ENCODE measurements around the gene TRIM7.
A peak's percentile ranks its signal among the peaks of the same experiment; 100 is the strongest.
"Not testable (repeated sequence)": the region's sequence is repeated elsewhere in the genome, so short reads cannot be mapped to it uniquely, and the experiment has no call there.

TRIM7 gene

GRCh38 chr5:181170237-181170825 lies 34.7 kb downstream of the TRIM7 start:
- no peak for DNase-seq

GRCh38 chr5:181169459-181170236 lies 35.3 kb downstream of the TRIM7 start:
- not testable (repeated sequence) for DNase-seq

DNA sequence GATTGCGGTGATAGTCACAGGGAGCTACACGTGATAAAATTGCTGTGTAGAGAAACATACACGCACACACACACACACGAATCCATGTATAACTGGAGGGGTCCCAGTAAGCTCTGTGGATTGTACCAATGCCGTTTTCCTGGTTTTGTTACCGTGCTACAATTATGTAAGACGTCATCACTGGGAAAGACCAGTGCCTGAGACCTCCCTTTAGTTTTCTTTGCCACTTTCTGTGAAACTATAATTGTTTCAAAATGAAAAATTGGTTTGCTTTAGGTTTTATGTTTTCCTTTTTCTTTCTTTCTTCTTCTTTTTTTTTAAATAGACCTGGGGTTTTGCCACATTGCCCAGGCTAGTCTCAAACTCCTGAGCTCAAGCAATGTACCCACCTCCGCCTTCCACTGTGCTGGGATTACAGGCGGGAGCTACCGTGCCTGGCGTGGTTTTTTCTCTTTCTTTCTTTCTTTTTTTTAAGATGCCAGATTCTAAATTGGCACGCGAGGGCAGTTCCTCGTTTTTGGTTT lies 36.3 kb downstream of the TRIM7 start:
- no peak for DNase-seq

DNA sequence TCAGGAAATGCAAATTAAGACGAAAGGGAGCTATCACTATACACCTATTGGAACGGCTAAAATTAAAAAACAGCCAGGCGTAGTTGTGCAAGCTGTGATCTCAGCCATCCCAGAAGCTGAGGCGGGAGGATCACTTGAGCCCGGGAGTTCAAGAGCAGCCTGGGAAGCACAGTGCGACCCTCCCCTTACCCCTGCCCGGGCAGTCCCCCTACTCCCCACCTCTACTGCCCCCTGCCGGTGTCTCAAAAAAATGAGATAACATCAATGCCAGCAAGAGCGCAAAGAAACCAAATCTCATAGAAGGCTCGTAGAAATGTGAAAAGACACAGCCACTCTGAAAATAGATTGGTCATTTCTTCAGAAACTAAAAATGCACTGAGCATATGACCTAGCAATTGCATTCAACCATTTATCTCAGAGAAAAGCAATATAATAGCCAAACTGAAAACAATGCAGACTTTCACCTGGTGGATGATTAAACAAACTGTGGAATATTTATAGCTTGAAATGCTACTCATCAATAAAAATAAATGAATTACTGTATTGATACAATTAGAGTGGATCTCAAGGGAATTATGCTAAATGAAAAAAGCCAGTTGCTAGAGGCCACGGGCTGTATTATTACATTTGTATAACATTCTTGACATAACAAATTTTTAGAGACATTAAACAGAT lies 37.0 kb downstream of the TRIM7 start:
- DNase-seq = no peak

DNA sequence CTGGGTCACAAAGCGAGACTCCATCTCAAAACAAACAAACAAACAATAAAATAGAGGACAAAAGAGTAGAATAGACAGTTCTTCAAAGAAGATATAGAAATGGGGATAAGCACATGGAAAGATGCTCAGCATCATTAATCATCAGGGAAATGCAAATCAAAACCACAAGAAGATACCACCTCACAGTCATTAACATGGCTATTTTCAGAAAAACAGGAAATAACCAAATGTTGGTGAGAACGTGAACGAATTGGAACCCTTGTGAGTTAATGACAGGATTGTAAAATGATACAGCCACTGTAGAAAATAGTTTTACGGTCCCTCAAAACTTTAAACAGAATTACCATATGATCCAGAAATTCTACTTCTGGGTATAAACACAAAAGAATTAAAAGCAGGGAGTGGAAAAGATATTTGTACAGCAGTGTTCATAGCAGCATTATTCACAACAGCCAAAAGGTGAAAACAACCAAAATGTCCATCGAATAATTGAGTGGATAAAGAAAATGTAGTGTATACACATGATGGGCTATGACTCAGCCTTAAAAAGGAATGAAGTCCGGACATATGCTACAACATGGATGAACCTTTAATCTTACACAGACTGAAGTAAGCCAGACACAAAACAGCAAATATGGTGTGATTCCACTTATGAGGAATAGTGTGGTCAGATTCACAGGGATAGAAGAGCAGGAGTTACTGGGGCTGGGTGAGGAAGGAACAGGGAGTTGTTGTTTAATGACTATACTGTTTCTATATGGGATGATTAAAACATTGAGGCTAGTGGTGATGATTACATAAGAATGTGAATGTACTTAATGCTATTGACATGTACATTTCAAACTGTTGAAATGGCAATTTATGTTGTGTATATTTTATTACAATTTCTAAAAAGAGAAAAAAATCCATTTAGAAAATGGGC lies 37.9 kb downstream of the TRIM7 start:
- no peak for DNase-seq

GRCh38 chr5:181164076-181164952 lies 40.7 kb downstream of the TRIM7 start:
- DNase-seq = no peak

- no peak for DNase-seq
Observed at GRCh38 chr5:181163487-181164075, 41.4 kb downstream of the TRIM7 start.

DNA sequence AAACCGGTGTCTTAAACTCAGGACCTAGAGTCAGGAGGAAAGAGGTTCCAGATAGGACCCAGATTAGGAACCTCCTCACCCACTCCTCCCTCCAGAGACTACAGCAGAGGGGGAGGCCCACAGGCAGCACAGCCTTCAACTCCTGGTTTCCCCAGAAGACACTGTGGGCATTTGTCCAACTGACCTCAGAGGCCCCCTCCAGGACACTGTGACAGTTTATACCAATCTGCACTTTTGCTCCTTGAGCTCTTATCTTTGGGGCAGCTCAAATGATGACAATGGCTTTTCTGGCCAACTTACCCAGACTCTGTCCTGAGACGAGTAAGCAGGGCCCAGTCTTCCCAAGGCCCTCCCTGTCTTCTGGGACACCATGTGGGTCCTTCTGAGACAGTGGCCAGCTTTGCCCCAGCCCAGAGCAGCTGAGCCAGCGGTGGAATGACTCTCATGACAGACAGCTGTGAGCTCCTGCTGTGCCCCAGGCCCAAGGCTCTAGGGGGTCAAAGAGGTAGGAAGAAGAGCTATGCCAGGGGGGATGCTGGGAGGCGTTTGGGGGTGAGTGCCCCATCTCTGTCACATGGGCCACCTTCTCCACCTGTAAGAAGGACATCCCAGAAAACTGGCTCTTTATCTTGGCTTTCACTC lies 43.3 kb downstream of the TRIM7 start:
- no peak for DNase-seq

- peak; percentile 74 for DNase-seq
Observed at GRCh38 chr5:181160755-181161533, 44.1 kb downstream of the TRIM7 start.

GRCh38 chr5:181160152-181160754 lies 44.7 kb downstream of the TRIM7 start:
- DNase-seq = peak; percentile 50

GRCh38 chr5:181159286-181160151 lies 45.5 kb downstream of the TRIM7 start:
- DNase-seq = peak; percentile 79

GRCh38 chr5:181158869-181159268 lies 46.1 kb downstream of the TRIM7 start:
- DNase-seq = no peak

DNA sequence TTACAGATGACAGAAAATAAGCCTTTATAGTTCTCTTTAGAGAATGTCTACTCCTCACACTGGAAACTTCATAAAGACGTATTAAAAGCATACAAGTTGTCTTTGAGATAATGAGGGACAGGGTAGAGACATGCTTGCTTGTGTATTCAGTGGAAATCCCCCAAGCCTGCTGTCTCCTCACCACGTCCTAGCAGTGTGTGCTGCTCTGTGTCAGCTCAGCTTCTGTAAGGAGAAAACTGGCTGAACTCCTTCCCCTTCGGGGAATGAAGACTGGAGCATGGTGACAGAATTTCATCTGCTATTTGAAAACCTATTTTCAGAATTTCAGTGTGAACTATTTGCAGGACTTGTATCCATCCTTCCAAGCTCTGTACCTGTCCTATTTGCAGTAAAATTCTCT lies 48.2 kb downstream of the TRIM7 start:
- DNase-seq = no peak

- DNase-seq = no peak
Observed at GRCh38 chr5:181153814-181154213, 51.2 kb downstream of the TRIM7 start.

DNA sequence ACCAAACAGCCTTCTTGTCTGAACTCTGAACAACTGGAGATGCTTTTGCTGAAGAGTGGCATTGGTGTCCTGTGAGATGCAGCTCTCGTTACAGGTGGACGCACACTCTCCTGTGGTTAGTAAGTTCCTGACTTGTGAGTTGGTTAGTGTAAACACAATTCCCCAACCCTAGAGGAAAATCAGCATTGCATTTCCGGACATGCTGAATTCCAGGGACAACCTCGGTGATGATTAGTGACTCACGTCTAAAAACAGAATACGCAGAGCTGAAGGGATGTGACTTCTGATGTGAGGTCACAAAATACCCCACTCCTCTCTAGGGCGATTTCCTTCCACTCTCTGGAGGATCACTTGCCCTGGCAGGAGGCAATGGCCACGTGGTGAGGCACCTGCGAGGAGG lies 52.6 kb downstream of the TRIM7 start:
- no peak for DNase-seq

- DNase-seq = no peak
Observed at GRCh38 chr5:181151146-181151545, 53.9 kb downstream of the TRIM7 start.

GRCh38 chr5:181149806-181150733 lies 54.9 kb downstream of the TRIM7 start:
- no peak for DNase-seq
